Caco-2 (cell line): ENCODE data around the gene PLEKHA6. TPM values are rescaled to one million over a fixed set of nuclear protein-coding genes. Genes with fewer than 3 reads are reported as not detected.

ENCODE experiments used
- BruUV-seq: library from RNA; stranded (reverse); fragments of 400-500 nt; replicated peaks from 2 replicates; lab custom pipeline; 2021; lab: Mats Ljungman, UMichigan
- CTCF ChIA-PET: fragments of 300-600 bp; sonication (Branson Sonifier 250); formaldehyde crosslinking; loops from one replicate; lab custom pipeline; 2022; ENCODE audit warnings: antibody characterized with exemption; lab: Charles Lee
- POLR2A ChIA-PET: fragments of 300-600 bp; sonication (Branson Sonifier 250); formaldehyde crosslinking; loops from one replicate; lab custom pipeline; 2022; ENCODE audit warnings: antibody characterized with exemption; lab: Charles Lee
- DNase-seq, 2 experiments: peaks; one replicate each; pipeline versions ENCODE4 v3.0.0 to v3.0.0-alpha.2; 2020 to 2022
- H3K27me3 ChIP-seq: replicated peaks from 2 replicates; pipeline ENCODE4 v1.6.0; 2011; ENCODE audit warnings: low read length; ENCODE audit not compliant: control insufficient read depth, insufficient read depth
- H3K36me3 ChIP-seq: 2 replicates; pipeline ENCODE4 v1.5.1; 2011; ENCODE audit warnings: low read length; ENCODE audit not compliant: control insufficient read depth, insufficient read depth
- H3K4me1 ChIP-seq: fragments of 250-450 bp; sonication (Bioruptor Pico); 2 replicates; pipeline ENCODE4 v1.5.1; 2020; ENCODE audit warnings: mild to moderate bottlenecking
- H3K4me3 ChIP-seq: 2 replicates; pipeline ENCODE4 v1.5.1; 2011; ENCODE audit warnings: low read depth, mild to moderate bottlenecking, control low read depth, low read length
- H3K9me3 ChIP-seq: fragments of 250-450 bp; sonication (Bioruptor Pico); 2 replicates; pipeline ENCODE4 v1.5.1; 2020; ENCODE audit warnings: mild to moderate bottlenecking, moderate library complexity
- H3K27ac Mint-ChIP-seq: one replicate; pipeline ENCODE4 v1.8.0; 2022; ENCODE audit warnings: mixed read lengths; ENCODE audit not compliant: unreplicated experiment
- H3K27me3 Mint-ChIP-seq: one replicate; pipeline ENCODE4 v1.8.0; 2022; ENCODE audit warnings: mixed read lengths; ENCODE audit not compliant: insufficient read depth, unreplicated experiment
- H3K36me3 Mint-ChIP-seq: one replicate; pipeline ENCODE4 v1.8.0; 2022; ENCODE audit warnings: mild to moderate bottlenecking, mixed read lengths; ENCODE audit not compliant: insufficient read depth, unreplicated experiment
- H3K4me1 Mint-ChIP-seq: one replicate; pipeline ENCODE4 v1.8.0; 2022; ENCODE audit warnings: low read depth, mixed read lengths; ENCODE audit not compliant: unreplicated experiment
- H3K4me3 Mint-ChIP-seq: one replicate; pipeline ENCODE4 v1.8.0; 2022; ENCODE audit warnings: mild to moderate bottlenecking, moderate library complexity, mixed read lengths; ENCODE audit not compliant: unreplicated experiment
- H3K9me3 Mint-ChIP-seq: one replicate; pipeline ENCODE4 v1.8.0; 2022; ENCODE audit warnings: mixed read lengths; ENCODE audit not compliant: unreplicated experiment
- intact Hi-C: fragments of 100-400 bp; cut with micrococcal nuclease; formaldehyde crosslinking; loops from one replicate; pipeline ENCODE4 v1.10.0; 2022; ENCODE audit not compliant: unreplicated experiment
- total RNA-seq: library from RNA; stranded (reverse); gene quantifications from 2 replicates; pipeline ENCODE4 v1.2.3, GENCODE V29; 2022
- TF ChIP-seq, protein P1 (sequence below), 2 experiments: fragments of 200-600 bp in 1 of 2; IDR thresholded peaks; 1 replicate in 1 of 2; 2 replicates in 1 of 2; pipeline versions ENCODE4 v1.5.1 to v1.8.0; 2011 to 2022; ENCODE audit warnings: antibody characterized with exemption in 1 of 2, control low read depth in 1 of 2, inconsistent platforms in 1 of 2, low read depth in 1 of 2, low read length in 1 of 2, mild to moderate bottlenecking in 1 of 2, moderate library complexity in 1 of 2; ENCODE audit not compliant: insufficient read depth in 1 of 2, severe bottlenecking in 1 of 2, unreplicated experiment in 1 of 2

PLEKHA6 gene
- total RNA-seq, 1 experiment from 2014 or later = 18.8 TPM

- Histone ChIP-seq H3K4me3 (no peak overlapping the region), H3K4me1 (0 out of 2 replicates have a peak, but pooled peaks cover 3% of the 10 kb centered on the region), H3K9me3 (no peaks in the 10 kb centered on the region), H3K27me3 (no peaks in the 10 kb centered on the region), H3K36me3 (peaks cover 2% of the 10 kb centered on the region; the same call in 1 of the 2 replicates)
- intact Hi-C loops = no loop called here
- Mint-ChIP-seq H3K36me3 (no peaks in the 10 kb centered on the region), H3K9me3 (no peaks in the 10 kb centered on the region), H3K4me1 (no peaks in the 10 kb centered on the region), H3K27me3 (no peaks in the 10 kb centered on the region), H3K27ac (no peak overlapping the region), H3K4me3 (no peak overlapping the region)
- ChIA-PET CTCF (interaction anchor here (1.4 kb wide), 1 partner anchor 12 kb away, joined by 3 read pairs; the partner anchor contains the start of gene GOLT1A), POLR2A (no interaction called here)
- TF ChIP-seq, protein P1, sequence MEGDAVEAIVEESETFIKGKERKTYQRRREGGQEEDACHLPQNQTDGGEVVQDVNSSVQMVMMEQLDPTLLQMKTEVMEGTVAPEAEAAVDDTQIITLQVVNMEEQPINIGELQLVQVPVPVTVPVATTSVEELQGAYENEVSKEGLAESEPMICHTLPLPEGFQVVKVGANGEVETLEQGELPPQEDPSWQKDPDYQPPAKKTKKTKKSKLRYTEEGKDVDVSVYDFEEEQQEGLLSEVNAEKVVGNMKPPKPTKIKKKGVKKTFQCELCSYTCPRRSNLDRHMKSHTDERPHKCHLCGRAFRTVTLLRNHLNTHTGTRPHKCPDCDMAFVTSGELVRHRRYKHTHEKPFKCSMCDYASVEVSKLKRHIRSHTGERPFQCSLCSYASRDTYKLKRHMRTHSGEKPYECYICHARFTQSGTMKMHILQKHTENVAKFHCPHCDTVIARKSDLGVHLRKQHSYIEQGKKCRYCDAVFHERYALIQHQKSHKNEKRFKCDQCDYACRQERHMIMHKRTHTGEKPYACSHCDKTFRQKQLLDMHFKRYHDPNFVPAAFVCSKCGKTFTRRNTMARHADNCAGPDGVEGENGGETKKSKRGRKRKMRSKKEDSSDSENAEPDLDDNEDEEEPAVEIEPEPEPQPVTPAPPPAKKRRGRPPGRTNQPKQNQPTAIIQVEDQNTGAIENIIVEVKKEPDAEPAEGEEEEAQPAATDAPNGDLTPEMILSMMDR (IDR thresholded peaks at IDR 0.05; ENCODE audit: insufficient read depth in 1 of 2, low read depth in 1 of 2, low read length in 1 of 2, severe bottlenecking in 1 of 2, unreplicated experiment in 1 of 2) = no peak
- no TSS peak for BruUV-seq
- DNase-seq = no peak
Measured at GRCh38 chr1:204225841-204226735, 133.6 kb downstream of the PLEKHA6 start.

DNA sequence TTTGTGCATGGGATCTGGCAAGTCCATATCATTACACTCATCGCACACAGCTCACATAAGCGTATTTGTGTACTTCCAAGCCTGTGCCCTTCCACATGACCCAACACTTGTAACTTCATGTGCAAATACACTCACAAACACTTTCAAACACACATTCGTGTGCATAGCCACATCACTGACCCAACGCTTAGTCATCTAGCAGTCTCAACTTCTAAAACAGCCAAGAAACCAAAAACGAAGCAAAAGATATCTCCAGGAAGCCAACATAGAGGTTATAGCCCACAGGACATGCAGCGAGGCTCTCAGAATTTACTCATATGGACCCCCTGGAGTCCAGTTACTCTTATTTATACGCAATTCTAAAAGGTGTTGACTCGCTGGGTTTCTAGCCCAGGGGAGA lies 135.1 kb downstream of the PLEKHA6 start:
- no peaks in the 10 kb centered on the region for H3K4me1 Mint-ChIP-seq
- Histone ChIP-seq H3K27me3 (no peaks in the 10 kb centered on the region), H3K4me3 (no peak overlapping the region), H3K36me3 (peaks cover 2% of the 10 kb centered on the region; the same call in 1 of the 2 replicates), H3K9me3 (no peaks in the 10 kb centered on the region), H3K4me1 (0 out of 2 replicates have a peak, but pooled peaks cover 3% of the 10 kb centered on the region)
- H3K27ac Mint-ChIP-seq = no peak overlapping the region
- BruUV-seq = no TSS peak
- intact Hi-C loops = no loop called here
- TF ChIP-seq, protein P1 (IDR thresholded peaks at IDR 0.05; ENCODE audit: insufficient read depth in 1 of 2, low read depth in 1 of 2, low read length in 1 of 2, severe bottlenecking in 1 of 2, unreplicated experiment in 1 of 2) = no peak
- no peak overlapping the region for H3K4me3 Mint-ChIP-seq
- POLR2A ChIA-PET = no interaction called here
- no peaks in the 10 kb centered on the region for H3K27me3 Mint-ChIP-seq
- H3K36me3 Mint-ChIP-seq = no peaks in the 10 kb centered on the region
- no peak for DNase-seq
- CTCF ChIA-PET = no interaction called here
- no peaks in the 10 kb centered on the region for H3K9me3 Mint-ChIP-seq

- Mint-ChIP-seq H3K27me3 (no peaks in the 10 kb centered on the region), H3K4me1 (no peaks in the 10 kb centered on the region), H3K36me3 (no peaks in the 10 kb centered on the region), H3K27ac (no peak overlapping the region), H3K4me3 (no peak overlapping the region), H3K9me3 (no peaks in the 10 kb centered on the region)
- intact Hi-C loops = no loop called here
- Histone ChIP-seq H3K36me3 (no peaks in the 10 kb centered on the region), H3K4me1 (0 out of 2 replicates have a peak, but pooled peaks cover 3% of the 10 kb centered on the region), H3K4me3 (no peak overlapping the region), H3K9me3 (no peaks in the 10 kb centered on the region), H3K27me3 (no peaks in the 10 kb centered on the region)
- ChIA-PET CTCF (no interaction called here), POLR2A (interaction anchor here (0.6 kb wide), 1 partner anchor 608 kb away, joined by 7 read pairs; no protein-coding TSS in a partner anchor)
- no TSS peak for BruUV-seq
- DNase-seq = no peak
- TF ChIP-seq, protein P1 (IDR thresholded peaks at IDR 0.05; ENCODE audit: insufficient read depth in 1 of 2, low read depth in 1 of 2, low read length in 1 of 2, severe bottlenecking in 1 of 2, unreplicated experiment in 1 of 2) = no peak
Measured at GRCh38 chr1:204223129-204223860, 136.4 kb downstream of the PLEKHA6 start.
